AG04450 (cell line): ENCODE results near the gene ATP5F1E. TPM values are rescaled to one million over a fixed set of nuclear protein-coding genes. Genes with fewer than 3 reads are reported as not detected.

Experiments
- CTCF ChIA-PET: fragments of 300-600, 350-600 bp; formaldehyde crosslinking; extraction: SDS; loops from one replicate; lab custom pipeline; 2022; ENCODE audit warnings: antibody characterized with exemption, inconsistent platforms; lab: Charles Lee
- POLR2A ChIA-PET: fragments of 350-600 bp; formaldehyde crosslinking; extraction: SDS; loops from one replicate; lab custom pipeline; 2021; ENCODE audit warnings: antibody characterized with exemption, inconsistent platforms; lab: Yijun Ruan, JAX
- DNase-seq: peaks from one replicate; pipeline ENCODE4 v3.0.0-alpha.2; 2011; ENCODE audit warnings: low read depth, low spot score
- H3K27ac ChIP-seq: one replicate; pipeline ENCODE4 v1.5.1; 2012; ENCODE audit warnings: low read depth, low read length, control low read depth
- H3K27me3 ChIP-seq: one replicate; pipeline ENCODE4 v1.6.0; 2012; ENCODE audit warnings: low read length; ENCODE audit not compliant: control insufficient read depth, insufficient read depth
- H3K4me3 ChIP-seq: 2 replicates; pipeline ENCODE4 v1.5.1; 2011; ENCODE audit warnings: mild to moderate bottlenecking, low read depth, low read length, control low read depth
- H3K9me3 ChIP-seq: 2 replicates; pipeline ENCODE4 v1.5.1; 2012; ENCODE audit warnings: low read length; ENCODE audit not compliant: control insufficient read depth, insufficient read depth
- CTCF ChIP-seq: IDR thresholded peaks from 2 replicates; pipeline ENCODE4 v1.5.1; 2011; ENCODE audit warnings: low read depth, low read length, control low read depth, inconsistent platforms
- polyA plus RNA-seq: library from polyadenylated mRNA; depleted of rRNA; stranded (reverse); fragments of >200 nt; gene quantifications from 2 replicates; pipeline ENCODE4 v1.2.3, GENCODE V29; 2011

ATP5F1E gene
- polyA plus RNA-seq, 1 experiment, result 84.3 TPM

- POLR2A ChIA-PET, result interaction anchor here (1.1 kb wide), 1 partner anchor 50 kb away, joined by 6 read pairs; the partner anchor contains the start of gene ATP5F1E
- DNase-seq, result no peak
- H3K9me3 ChIP-seq, result no peaks in the 10 kb centered on the region
- CTCF ChIA-PET, result interaction anchor here (0.5 to 1.9 kb wide), 2 partner anchors 112 to 1623 kb away, joined by 3 to 5 read pairs; no protein-coding TSS in a partner anchor
- H3K4me3 ChIP-seq, result peak overlapping the region; percentile 84
- peaks cover 3% of the 10 kb centered on the region for H3K27me3 ChIP-seq
- H3K27ac ChIP-seq, result no peak overlapping the region
- TF ChIP-seq CTCF, result no peak
Measured at GRCh38 chr20:58982406-58983114, 49.6 kb downstream of the ATP5F1E start.

DNA sequence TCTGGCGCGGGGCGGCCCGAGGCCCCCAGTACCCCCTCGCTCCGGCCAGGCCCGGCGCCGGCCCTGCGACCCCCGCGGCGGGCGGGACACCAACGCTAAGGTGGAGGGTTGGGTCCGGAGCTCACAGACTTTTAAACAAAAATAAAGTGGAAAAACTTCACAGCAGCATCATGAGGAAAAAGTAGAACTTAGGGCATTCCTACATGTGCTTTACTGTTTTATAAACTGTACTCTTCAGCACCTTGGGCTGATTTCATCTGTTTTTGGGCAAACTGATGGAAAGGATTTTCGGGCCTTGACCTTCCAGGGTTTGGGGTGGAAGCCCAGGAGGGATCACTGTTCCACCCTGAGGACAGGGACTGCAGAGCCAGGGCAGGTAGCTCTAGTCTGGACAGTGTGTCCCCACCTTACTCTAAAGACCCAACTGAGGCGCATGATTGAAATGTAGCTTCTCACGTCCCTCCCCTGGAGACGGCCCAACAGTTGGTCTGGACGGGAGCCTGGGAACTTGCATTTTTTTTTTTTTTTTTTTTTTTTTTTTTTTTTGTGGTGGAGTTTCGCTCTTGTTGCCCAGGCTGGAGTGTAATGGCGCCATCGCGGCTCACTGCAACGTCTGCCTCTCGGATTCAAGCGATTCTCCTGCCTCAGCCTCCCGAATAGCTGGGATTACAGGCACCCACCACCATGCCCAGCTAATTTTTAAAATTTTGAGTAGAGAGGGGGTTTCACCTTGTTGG lies 50.3 kb downstream of the ATP5F1E start:
- POLR2A ChIA-PET, result interaction anchor here (0.5 to 1.5 kb wide), 5 partner anchors 10 to 606 kb away, joined by 4 to 11 read pairs (median 6); partner anchors contain the start of gene ATP5F1E
- no peak for TF ChIP-seq CTCF
- no peaks in the 10 kb centered on the region for H3K9me3 ChIP-seq
- peaks cover 3% of the 10 kb centered on the region for H3K27me3 ChIP-seq
- no peak for DNase-seq
- peak overlapping the region; percentile 84 for H3K4me3 ChIP-seq
- H3K27ac ChIP-seq, result no peak overlapping the region
- CTCF ChIA-PET, result interaction anchor here (0.5 to 1.9 kb wide), 2 partner anchors 112 to 1622 kb away, joined by 3 to 5 read pairs; no protein-coding TSS in a partner anchor

- H3K4me3 ChIP-seq, result peak within 1 kb of the TSS; percentile 84
- H3K27ac ChIP-seq, result no peak within 1 kb of the TSS
- no peak for TF ChIP-seq CTCF
- 0 out of 2 replicates have a peak, but pooled peaks cover 2% of the 10 kb centered on the region for H3K9me3 ChIP-seq
- peak; percentile 33 for DNase-seq
- ChIA-PET POLR2A (interaction anchor here (0.5 to 1.5 kb wide), 4 partner anchors 11 to 606 kb away, joined by 4 to 11 read pairs (median 7); no protein-coding TSS in a partner anchor), CTCF (no interaction called here)
- H3K27me3 ChIP-seq, result peaks cover 3% of the 10 kb centered on the region
Measured at GRCh38 chr20:58980711-58981627, 51.2 kb downstream of the ATP5F1E start, which contains the start of gene NELFCD. TSS of gene NELFCD (plus strand) at chr20:58981256. CDS start at chr20:58981310, 54 bp downstream.

DNA sequence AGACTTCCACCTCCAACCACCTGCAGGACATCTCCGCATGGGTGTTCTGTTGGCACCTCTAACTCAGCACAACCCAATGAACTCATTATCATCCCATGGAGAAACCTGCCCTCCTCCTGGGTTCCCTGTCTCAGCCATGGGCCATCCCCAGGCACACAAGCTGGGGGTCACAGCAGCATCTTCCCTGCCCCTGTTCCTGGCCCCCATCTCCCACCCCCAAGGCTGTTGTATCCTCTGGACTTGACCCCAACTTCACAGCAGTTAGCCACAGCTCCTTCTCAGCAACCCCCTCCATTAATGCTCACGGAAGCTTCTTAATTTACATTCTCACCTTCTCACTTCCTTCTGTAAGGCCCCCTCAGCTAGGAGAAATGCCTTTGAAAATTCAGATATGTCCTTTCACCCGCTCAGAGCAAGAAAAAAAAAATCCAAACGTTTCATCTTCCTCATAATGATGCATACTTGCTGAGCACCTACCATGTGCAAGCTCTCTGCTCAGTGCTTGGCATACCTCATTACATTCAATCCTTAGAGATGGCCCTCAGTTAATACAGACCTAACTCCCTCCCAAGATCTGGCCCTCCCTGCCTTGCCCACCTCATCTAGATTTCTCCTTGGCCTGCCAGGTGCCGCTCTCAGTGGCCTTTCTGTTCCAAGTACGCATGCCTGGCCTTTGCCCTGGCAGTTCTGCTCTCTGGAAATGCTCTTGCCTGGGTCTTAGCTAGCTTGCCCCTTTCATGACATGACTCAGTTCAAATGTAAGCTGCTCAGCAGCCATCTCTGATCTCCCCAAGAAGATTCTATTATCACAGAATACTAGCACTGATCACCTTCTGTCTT lies 53.6 kb downstream of the ATP5F1E start:
- DNase-seq, result no peak
- H3K4me3 ChIP-seq, result no peak overlapping the region
- no peak overlapping the region for H3K27ac ChIP-seq
- TF ChIP-seq CTCF, result no peak
- POLR2A ChIA-PET, result no interaction called here
- CTCF ChIA-PET, result no interaction called here
- H3K27me3 ChIP-seq, result peaks cover 3% of the 10 kb centered on the region
- peaks cover 5% of the 10 kb centered on the region; the same call in 1 of the 2 replicates for H3K9me3 ChIP-seq
